Camera-type eye (tissue), 1 donor: Measurements from ENCODE around the gene EXT2. TPM values are rescaled to one million over a fixed set of nuclear protein-coding genes. Genes with fewer than 3 reads are reported as not detected.

Experiments used
- total RNA-seq: library from RNA; depleted of rRNA; stranded (reverse); fragments of >200 nt; gene quantifications from one replicate; pipeline ENCODE4 v1.2.3, GENCODE V29; 2014

The EXT2 gene
- 86.4 TPM for total RNA-seq

GRCh38 chr11:44095506-44096359, at the start of gene EXT2:
EXT2 (plus strand) TSS chr11:44095678; CDS start chr11:44107713, 12,035 bp downstream.

GRCh38 chr11:44047931-44048431, 47.5 kb upstream of the EXT2 start, which contains the start of gene ACCSL:
ACCSL (plus strand) TSS chr11:44047981; CDS start chr11:44048037, 56 bp downstream.

GRCh38 chr11:44065841-44066731, 29.4 kb upstream of the EXT2 start, which contains the start of gene ACCS:
ACCS (plus strand) TSS chr11:44066270; CDS start chr11:44067628, 1,358 bp downstream.

Other genes starting within 250 kb of the EXT2 start
- 29.7 TPM for gene ALKBH3, start 214.8 kb upstream of the EXT2 start, total RNA-seq
- 20.5 TPM for gene C11orf96, start 153.0 kb upstream of the EXT2 start, total RNA-seq
- gene ACCSL, start 47.7 kb upstream of the EXT2 start, total RNA-seq, result not detected
- gene ACCS, start 29.4 kb upstream of the EXT2 start, total RNA-seq, result 28.9 TPM
- 11.8 TPM for gene ALX4, start 214.5 kb downstream of the EXT2 start, total RNA-seq